ENCODE measurements around the gene PROK1.
"Not testable (repeated sequence)": the region's sequence is repeated elsewhere in the genome, so short reads cannot be mapped to it uniquely, and the experiment has no call there.

The PROK1 gene

GRCh38 chr1:110450929-110451328 is at the start of gene PROK1:
TSS of gene PROK1 (plus strand) at chr1:110451149. CDS start at chr1:110451217, 68 bp downstream.
- DNase-seq: no peak

GRCh38 chr1:110403805-110404204 is 47.1 kb upstream of the PROK1 start:
- no peak for DNase-seq

GRCh38 chr1:110404401-110404800 is 46.5 kb upstream of the PROK1 start:
- DNase-seq: no peak

GRCh38 chr1:110406407-110406806 is 44.5 kb upstream of the PROK1 start:
- not testable (repeated sequence) for DNase-seq

DNA sequence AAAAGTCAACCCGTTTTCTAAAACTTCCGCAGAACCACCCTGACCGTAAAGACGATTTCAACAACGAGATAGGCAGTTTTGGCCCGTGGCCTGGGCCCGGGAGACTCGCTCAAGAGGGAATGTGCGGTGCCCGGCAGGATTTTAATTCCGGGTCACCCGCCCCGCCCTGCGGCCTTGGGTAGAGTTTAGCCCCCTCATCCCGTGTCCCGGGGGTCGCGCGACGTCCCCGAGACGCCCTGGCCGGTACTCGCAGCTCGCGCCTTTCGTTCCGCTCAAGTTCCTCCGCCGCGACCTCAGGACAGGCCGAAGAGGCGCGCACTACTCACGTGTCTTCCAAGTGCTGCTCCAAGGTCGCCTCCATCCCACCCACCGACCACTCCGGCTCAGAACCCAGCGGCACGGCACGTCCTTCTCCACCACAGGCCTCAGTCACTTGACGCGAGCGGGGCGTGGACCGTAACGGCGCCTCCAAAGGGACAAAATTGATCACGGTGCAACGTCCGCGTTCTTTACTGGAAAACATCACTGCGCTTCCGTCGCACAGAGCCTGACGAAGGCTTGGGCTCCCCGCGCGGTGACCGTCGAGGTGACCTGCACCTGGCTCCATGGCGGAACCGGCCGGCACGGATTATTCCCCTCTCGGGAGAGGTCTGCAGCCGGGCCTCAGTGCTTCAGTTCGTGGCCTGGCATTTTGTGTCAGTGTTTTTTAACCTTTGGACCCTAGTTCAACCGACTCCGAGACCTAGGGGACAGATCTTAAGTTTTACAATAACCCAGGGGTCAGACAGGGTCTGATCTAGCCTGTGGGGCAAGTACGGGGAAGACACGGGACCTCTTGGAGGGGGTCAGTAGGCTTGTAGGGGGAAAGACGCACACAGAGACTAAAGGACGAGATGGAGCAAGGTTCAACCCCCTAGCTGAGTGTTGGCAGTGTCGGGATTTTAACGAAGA is 43.4 kb upstream of the PROK1 start, which contains the start of gene LAMTOR5:
Gene LAMTOR5, minus strand, starts transcription at position 435 of the 951 bp plus-strand sequence. Its CDS starts 74 bp downstream, at position 361.
- DNase-seq: peak; percentile 28

DNA sequence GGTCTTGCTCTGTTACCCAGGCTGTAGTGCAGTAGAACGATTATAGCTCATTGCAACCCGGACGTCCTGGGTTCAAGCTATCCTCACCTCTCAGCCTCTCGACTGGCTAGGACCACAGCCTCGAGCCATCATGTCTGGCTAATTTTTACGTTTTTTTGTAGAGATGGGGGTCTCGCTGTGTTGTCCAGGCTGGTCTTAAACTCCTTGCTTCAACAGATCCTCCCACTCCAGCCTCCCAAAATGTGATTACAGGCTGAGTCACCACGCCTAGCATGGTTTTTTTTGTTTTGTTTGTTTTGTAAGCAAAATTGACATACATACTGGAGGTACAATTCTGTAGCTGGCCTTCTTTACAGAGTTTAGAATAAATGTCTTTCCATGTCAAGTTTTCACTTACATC is 42.5 kb upstream of the PROK1 start:
- DNase-seq: no peak

- no peak for DNase-seq
These were observed 41.6 kb upstream of the PROK1 start for GRCh38 chr1:110409316-110409715.

DNA sequence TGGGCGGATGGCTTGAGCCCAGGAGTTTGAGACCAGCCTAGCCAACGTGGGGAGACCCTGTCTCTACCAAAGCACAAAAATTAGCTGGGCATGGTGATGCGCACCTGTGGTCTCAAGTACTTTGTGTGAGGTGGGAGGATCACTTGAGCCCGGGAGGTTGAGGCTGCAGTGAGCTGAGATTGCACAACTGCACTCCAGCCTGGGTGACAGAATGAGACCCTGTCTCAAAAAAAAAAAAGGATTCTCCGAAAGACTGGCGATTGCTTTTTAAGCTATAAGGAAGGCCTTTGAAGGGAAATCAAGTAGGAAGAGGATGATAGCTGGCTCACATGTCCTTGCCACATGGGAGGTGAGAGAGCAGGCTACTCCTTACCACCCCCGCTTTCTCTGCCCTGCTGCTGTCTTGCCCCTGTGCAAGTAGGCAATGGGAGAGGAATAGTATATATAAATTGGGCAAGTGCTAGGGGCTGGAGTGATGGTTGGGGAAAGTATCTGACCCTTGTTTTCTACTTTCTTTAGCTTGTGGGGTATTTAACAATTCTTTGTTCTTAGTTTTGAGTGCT is 39.7 kb upstream of the PROK1 start:
- DNase-seq: no peak

- DNase-seq: no peak
These were observed 38.4 kb upstream of the PROK1 start for GRCh38 chr1:110412576-110412975.

DNA sequence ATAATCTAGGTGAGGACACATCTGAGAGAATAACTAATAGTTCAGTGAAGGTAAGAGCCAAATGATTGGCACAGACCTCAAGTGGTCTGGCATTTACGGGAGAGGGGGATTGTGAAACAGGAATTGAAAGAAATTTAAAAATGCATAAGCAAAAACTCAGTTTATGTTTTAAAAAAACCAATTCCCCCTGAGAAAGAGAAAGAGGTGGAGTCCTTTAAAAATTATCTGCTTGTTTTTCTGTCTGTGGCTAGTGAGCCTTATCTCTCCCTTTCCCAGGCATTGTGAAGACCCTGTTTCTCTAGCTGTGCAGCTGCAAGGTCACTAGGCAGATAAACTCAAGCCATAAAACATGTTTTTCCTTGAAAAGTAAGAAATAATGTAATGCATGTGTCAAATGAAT is 37.9 kb upstream of the PROK1 start:
- not testable (repeated sequence) for DNase-seq

GRCh38 chr1:110418729-110419128 is 32.2 kb upstream of the PROK1 start:
- no peak for DNase-seq

GRCh38 chr1:110420023-110420662 is 30.8 kb upstream of the PROK1 start:
- no peak for DNase-seq

GRCh38 chr1:110420874-110421793 is 29.8 kb upstream of the PROK1 start:
- DNase-seq: no peak

GRCh38 chr1:110424699-110425611 is 26.0 kb upstream of the PROK1 start:
- DNase-seq: no peak

DNA sequence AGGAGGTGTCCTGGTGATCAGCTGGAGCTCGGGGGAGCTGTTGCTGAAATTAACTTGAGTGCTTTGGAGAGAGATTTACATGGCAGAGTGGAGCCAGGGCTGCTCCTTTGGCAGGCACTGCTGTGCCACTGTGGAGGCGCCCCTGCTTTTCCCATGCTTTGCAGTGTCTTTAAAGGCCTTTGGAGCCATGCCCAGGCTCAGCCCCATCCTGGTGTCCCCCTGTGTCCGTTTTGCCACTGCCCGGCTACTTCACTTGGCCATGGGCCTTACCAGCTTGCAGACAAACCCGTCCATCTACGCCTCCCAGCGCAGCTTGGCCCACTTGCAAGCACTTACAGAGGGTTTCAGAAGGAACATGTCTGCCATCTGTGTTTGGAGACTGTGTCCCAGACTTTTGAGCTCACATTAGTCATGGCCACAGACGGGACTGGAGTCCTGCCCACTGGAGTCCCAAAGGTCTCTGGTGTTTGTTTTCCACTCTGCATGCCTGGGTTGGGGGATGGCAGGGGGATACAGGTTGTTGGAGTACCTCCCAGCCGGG is 25.3 kb upstream of the PROK1 start:
- no peak for DNase-seq

GRCh38 chr1:110426854-110427253 is 24.1 kb upstream of the PROK1 start:
- DNase-seq: no peak

- DNase-seq: no peak
These were observed 22.0 kb upstream of the PROK1 start for GRCh38 chr1:110428946-110429345.

GRCh38 chr1:110430366-110430765 is 20.6 kb upstream of the PROK1 start:
- no peak for DNase-seq

DNA sequence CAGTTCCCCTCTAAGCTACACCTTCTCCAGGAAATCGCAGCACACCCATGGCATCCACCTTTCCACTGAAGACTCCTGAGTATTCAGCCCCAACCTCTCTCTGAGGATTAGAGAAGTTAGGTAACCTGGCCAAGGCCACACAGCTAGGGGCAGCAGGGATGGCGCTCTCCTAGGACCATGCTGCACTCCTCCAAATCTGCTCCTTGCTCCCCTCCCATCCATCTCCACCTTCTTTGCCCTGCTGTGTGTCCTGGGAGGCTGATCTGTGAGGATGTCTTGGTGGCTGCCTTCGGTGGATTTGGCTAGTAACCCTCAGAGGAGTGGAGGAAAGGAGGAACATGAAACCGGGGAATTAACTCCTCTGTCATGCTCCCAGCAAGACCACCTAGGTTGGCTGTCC is 20.0 kb upstream of the PROK1 start:
- DNase-seq: no peak

DNA sequence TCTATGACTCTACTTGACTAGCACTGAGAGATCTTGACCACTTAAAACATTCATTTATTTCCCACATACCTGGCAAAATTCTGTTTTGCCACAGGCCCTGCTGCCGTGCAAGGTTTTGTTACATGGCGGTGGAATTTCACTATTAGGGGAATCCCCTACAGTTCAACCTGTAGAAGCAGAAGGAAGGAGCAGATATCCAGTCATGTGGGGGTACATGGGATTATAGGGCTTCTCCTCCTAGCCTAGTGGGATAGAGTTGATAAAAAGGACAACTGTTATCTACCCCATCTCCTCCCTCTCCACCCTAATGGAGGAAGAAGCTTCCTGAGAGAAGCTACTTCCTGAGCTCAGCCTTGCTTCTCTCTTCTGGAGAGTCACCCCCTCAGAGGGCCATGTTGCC is 17.7 kb upstream of the PROK1 start:
- no peak for DNase-seq

GRCh38 chr1:110433803-110434202 is 17.1 kb upstream of the PROK1 start:
- DNase-seq: no peak
